ENCODE data around the gene SAPCD1.
A peak's percentile ranks its signal among the peaks of the same experiment; 100 is the strongest.

Gene SAPCD1

DNA sequence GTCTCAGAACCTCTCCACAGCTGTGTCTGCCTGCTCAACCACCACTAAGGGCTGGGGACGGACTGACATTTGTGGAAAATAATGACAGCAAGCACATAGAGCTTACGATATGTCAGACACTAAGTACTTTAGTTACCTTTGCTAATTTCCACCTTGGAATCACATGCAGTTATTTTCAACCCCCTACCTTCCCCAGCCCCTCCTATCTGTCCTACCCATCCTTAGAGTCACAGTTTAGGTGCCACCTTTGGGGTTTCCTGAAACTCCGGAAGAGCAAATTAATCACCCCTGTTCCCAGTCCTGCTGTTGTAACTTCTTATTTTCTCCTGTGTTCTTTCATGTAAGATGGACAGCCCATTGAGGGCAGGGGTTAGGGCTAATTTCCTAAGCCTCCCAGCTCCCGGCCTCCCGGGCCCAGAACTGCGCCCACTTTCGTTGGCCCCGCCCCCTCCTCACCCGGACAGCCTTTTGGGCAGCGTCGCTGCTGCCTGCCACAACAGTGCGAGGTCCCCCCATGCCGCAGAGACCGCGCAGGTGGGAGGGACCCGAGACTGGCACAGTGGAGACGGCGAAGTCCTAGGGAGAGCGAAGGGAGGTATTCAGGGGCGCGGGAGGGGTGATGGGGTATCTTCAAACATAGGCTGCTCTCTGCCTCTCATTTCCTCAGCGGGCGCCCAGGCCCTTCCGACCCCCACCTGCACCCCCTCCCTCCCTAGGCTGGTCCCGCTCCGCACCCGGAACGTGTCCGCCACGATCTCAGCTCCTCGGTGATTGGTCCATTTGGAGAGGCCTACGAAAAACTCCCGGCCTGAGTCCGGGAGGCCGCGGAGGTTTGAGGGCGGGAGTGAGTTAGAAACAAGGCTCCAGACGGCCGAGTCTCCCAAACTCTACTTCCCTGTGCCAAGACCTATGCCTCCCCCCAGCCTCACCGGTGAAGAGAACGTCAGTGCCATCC lies 34.5 kb upstream of the SAPCD1 start:
- Histone ChIP-seq H2BK120ac (ENCODE audit: low read depth, low read length) (no peak overlapping the region), H3K36me3 (ENCODE audit: control insufficient read depth in 1 of 2, insufficient read depth in 2 of 2, low read depth in 1 of 2, low read length in 2 of 2) (peaks cover 52 to 60% of the 10 kb centered on the region in 2 experiments), H2AFZ (ENCODE audit: low read depth, low read length) (no peak overlapping the region), H3K14ac (ENCODE audit: low read length in 2 of 2) (no peak overlapping the region), H3K4me3 (ENCODE audit: insufficient read depth in 1 of 2, low read depth in 1 of 2, low read length in 2 of 2) (peak overlapping the region in 1 of 2 experiments; percentile 93), H2AK5ac (ENCODE audit: low read length, severe bottlenecking) (no peak overlapping the region), H3K27ac (ENCODE audit: low read length, poor library complexity, severe bottlenecking) (no peak overlapping the region), H3K79me1 (replicated peaks; ENCODE audit: low read length, poor library complexity, severe bottlenecking) (peaks cover 19% of the 10 kb centered on the region), H3K9me3 (ENCODE audit: control insufficient read depth, low read length) (no peaks in the 10 kb centered on the region), H4K8ac (ENCODE audit: low read length) (no peak overlapping the region), H2BK12ac (ENCODE audit: low read length in 2 of 2) (no peak overlapping the region), H3K4me1 (ENCODE audit: control insufficient read depth, insufficient read depth, low read depth, low read length) (peaks cover 13% of the 10 kb centered on the region), H3K27me3 (ENCODE audit: control insufficient read depth in 1 of 2, insufficient read depth in 1 of 2, low read length in 2 of 2) (no peaks in the 10 kb centered on the region), H3K23ac (ENCODE audit: low read length in 2 of 2) (no peak overlapping the region), H3K18ac (ENCODE audit: low read depth in 1 of 2, low read length in 2 of 2) (no peak overlapping the region), H4K91ac (ENCODE audit: low read length) (no peak overlapping the region), H3K4ac (ENCODE audit: low read depth in 1 of 2, low read length in 2 of 2) (no peak overlapping the region), H3K4me2 (ENCODE audit: low read length, poor library complexity, severe bottlenecking) (no peak overlapping the region), H2BK5ac (ENCODE audit: low read depth, low read length, poor library complexity, severe bottlenecking) (no peak overlapping the region), H3K9ac (ENCODE audit: low read length) (peak overlapping the region; percentile 98), H2BK15ac (ENCODE audit: low read depth, poor library complexity, severe bottlenecking) (no peak overlapping the region)
- DNase-seq: no peak
- WGBS: 91% methylated on average over 37 of the region's 41 CpGs

DNA sequence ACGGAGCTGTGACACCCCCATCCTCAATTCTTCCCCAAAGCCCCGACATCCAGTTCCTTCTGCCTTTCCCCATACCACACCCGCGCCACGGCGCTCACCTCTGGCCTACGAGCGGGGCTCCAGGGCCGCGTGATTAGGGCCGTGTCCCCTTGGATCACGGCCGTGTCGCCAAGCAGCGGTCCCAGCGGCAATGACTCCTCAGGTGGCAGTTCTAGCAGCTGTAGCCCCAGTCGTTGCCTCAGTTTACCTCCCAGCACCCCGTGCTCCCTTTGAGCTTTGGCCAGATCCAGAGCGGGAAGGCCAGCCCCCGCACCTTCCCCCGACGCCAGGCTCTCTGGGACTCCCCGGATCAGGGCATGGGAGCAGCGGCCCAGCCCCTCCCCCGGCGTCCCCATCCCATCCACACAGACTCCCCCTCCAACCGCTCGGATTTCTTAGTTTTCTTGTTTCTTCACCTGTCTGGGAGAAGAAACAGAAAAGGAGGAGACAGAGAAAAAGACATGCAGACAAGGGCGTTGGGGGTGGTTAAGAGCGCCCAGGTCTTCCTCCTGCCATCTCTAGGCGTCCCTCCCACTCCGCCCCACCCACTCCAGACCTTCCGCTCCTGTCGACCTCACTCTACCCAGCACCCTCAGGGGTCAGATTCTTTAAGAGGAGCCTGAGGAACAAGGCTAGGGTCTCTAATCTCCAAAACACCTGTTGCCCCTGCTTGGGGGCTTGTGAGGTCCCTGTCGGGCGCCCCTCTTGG lies 33.5 kb upstream of the SAPCD1 start, which contains the start of gene DDAH2:
DDAH2 (minus strand) TSS at position 533 of the 748 bp plus-strand sequence; CDS start at position 395, 138 bp downstream.
- H4K8ac ChIP-seq (ENCODE audit: low read length): peak within 1 kb of the TSS; percentile 96
- no peaks in the 10 kb centered on the region for H3K27me3 ChIP-seq (ENCODE audit: control insufficient read depth in 1 of 2, insufficient read depth in 1 of 2, low read length in 2 of 2)
- H3K9ac ChIP-seq (ENCODE audit: low read length): peak within 1 kb of the TSS; percentile 98
- peak within 1 kb of the TSS; percentile 74 to 93 for H3K4me3 ChIP-seq (ENCODE audit: insufficient read depth in 1 of 2, low read depth in 1 of 2, low read length in 2 of 2)
- peak within 1 kb of the TSS; percentile 66 to 80 for H3K4ac ChIP-seq (ENCODE audit: low read depth in 1 of 2, low read length in 2 of 2)
- H3K14ac ChIP-seq (ENCODE audit: low read length in 2 of 2): peak within 1 kb of the TSS in 1 of 2 experiments; percentile 56
- H3K4me2 ChIP-seq (ENCODE audit: low read length, poor library complexity, severe bottlenecking): peak within 1 kb of the TSS; percentile 82
- no peaks in the 10 kb centered on the region for H3K9me3 ChIP-seq (ENCODE audit: control insufficient read depth, low read length)
- peak within 1 kb of the TSS; percentile 67 for H3K27ac ChIP-seq (ENCODE audit: low read length, poor library complexity, severe bottlenecking)
- no peak within 1 kb of the TSS for H2AK5ac ChIP-seq (ENCODE audit: low read length, severe bottlenecking)
- peaks cover 61 to 64% of the 10 kb centered on the region in 2 experiments for H3K36me3 ChIP-seq (ENCODE audit: control insufficient read depth in 1 of 2, insufficient read depth in 2 of 2, low read depth in 1 of 2, low read length in 2 of 2)
- H3K4me1 ChIP-seq (ENCODE audit: control insufficient read depth, insufficient read depth, low read depth, low read length): peaks cover 18% of the 10 kb centered on the region
- peaks cover 19% of the 10 kb centered on the region for H3K79me1 ChIP-seq (replicated peaks; ENCODE audit: low read length, poor library complexity, severe bottlenecking)
- peak within 1 kb of the TSS; percentile 89 for H4K91ac ChIP-seq (ENCODE audit: low read length)
- 54% methylated on average over 31 of the region's 36 CpGs for WGBS
- H3K18ac ChIP-seq (ENCODE audit: low read depth in 1 of 2, low read length in 2 of 2): peak within 1 kb of the TSS; percentile 85 to 89
- no peak for DNase-seq
- H2AFZ ChIP-seq (ENCODE audit: low read depth, low read length): no peak within 1 kb of the TSS
- peak within 1 kb of the TSS; percentile 15 for H2BK5ac ChIP-seq (ENCODE audit: low read depth, low read length, poor library complexity, severe bottlenecking)
- peak within 1 kb of the TSS in 1 of 2 experiments; percentile 55 for H2BK12ac ChIP-seq (ENCODE audit: low read length in 2 of 2)
- peak within 1 kb of the TSS; percentile 87 for H2BK15ac ChIP-seq (ENCODE audit: low read depth, poor library complexity, severe bottlenecking)
- H3K23ac ChIP-seq (ENCODE audit: low read length in 2 of 2): no peak within 1 kb of the TSS
- peak within 1 kb of the TSS; percentile 82 for H2BK120ac ChIP-seq (ENCODE audit: low read depth, low read length)

DNA sequence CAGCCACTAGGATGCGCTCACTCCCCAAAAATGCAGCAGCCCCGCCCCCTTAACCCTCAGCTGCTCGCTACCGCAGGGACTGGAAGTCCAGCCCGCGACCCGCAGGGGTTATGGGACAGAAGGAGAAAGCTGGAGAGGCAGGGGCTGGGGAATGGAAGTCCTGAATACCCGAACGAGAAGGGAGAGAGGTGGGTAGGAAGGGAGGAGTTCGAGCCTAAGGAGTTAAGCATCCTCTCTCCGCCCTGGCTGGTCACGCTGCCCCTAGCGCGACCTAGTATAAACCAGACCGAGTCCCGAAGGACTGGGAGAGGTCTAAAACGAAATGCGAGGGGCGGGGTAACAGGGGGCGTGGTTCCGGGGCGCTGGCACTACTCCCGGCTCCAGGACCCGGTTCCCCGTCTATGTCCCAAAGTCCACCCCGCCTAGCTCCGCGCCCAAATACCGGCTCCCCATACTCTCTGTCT lies 32.9 kb upstream of the SAPCD1 start:
- Histone ChIP-seq H3K4ac (ENCODE audit: low read depth in 1 of 2, low read length in 2 of 2) (peak overlapping the region; percentile 66 to 80), H2BK120ac (ENCODE audit: low read depth, low read length) (peak overlapping the region; percentile 82), H4K91ac (ENCODE audit: low read length) (peak overlapping the region; percentile 89), H3K27ac (ENCODE audit: low read length, poor library complexity, severe bottlenecking) (peak overlapping the region; percentile 67), H3K18ac (ENCODE audit: low read depth in 1 of 2, low read length in 2 of 2) (peak overlapping the region; percentile 85 to 89), H3K23ac (ENCODE audit: low read length in 2 of 2) (no peak overlapping the region), H3K27me3 (ENCODE audit: control insufficient read depth in 1 of 2, insufficient read depth in 1 of 2, low read length in 2 of 2) (no peaks in the 10 kb centered on the region), H3K4me3 (ENCODE audit: insufficient read depth in 1 of 2, low read depth in 1 of 2, low read length in 2 of 2) (peak overlapping the region; percentile 74 to 93), H2BK5ac (ENCODE audit: low read depth, low read length, poor library complexity, severe bottlenecking) (peak overlapping the region; percentile 15), H2AK5ac (ENCODE audit: low read length, severe bottlenecking) (no peak overlapping the region), H3K14ac (ENCODE audit: low read length in 2 of 2) (peak overlapping the region in 1 of 2 experiments; percentile 56), H3K9me3 (ENCODE audit: control insufficient read depth, low read length) (no peaks in the 10 kb centered on the region), H3K9ac (ENCODE audit: low read length) (peak overlapping the region; percentile 98), H2BK12ac (ENCODE audit: low read length in 2 of 2) (no peak overlapping the region), H3K4me1 (ENCODE audit: control insufficient read depth, insufficient read depth, low read depth, low read length) (peaks cover 22% of the 10 kb centered on the region), H2BK15ac (ENCODE audit: low read depth, poor library complexity, severe bottlenecking) (peak overlapping the region; percentile 87), H3K4me2 (ENCODE audit: low read length, poor library complexity, severe bottlenecking) (peak overlapping the region; percentile 82), H3K79me1 (replicated peaks; ENCODE audit: low read length, poor library complexity, severe bottlenecking) (peaks cover 19% of the 10 kb centered on the region), H4K8ac (ENCODE audit: low read length) (peak overlapping the region; percentile 96), H2AFZ (ENCODE audit: low read depth, low read length) (no peak overlapping the region), H3K36me3 (ENCODE audit: control insufficient read depth in 1 of 2, insufficient read depth in 2 of 2, low read depth in 1 of 2, low read length in 2 of 2) (peaks cover 62 to 67% of the 10 kb centered on the region in 2 experiments)
- DNase-seq: peak; percentile 95
- WGBS: 0% methylated on average over 8 of the region's 29 CpGs
